Left renal cortex interstitium (tissue), 4 donors: ENCODE measurements around the gene OR5H6. TPM values are rescaled to one million over a fixed set of nuclear protein-coding genes. Genes with fewer than 3 reads are reported as not detected.

Experiments used
- polyA plus RNA-seq, 4 donors: library from polyadenylated mRNA; unstranded; fragments of 120-200 nt; gene quantifications; one replicate each; pipeline ENCODE4 v1.2.1, GENCODE V29; 2013; ENCODE audit not compliant: insufficient read length in 4 of 4

Gene OR5H6
- polyA plus RNA-seq, 4 donors, result not detected

Other genes starting within 250 kb of the OR5H6 start
- gene GABRR3, start 228.9 kb upstream of the OR5H6 start, polyA plus RNA-seq, result under 1 TPM in 1 of 4 donors, not detected in 3; 0.11 TPM
- not detected for gene OR5AC2, start 177.1 kb upstream of the OR5H6 start, polyA plus RNA-seq
- under 1 TPM in 2 of 4 donors, not detected in 2; 0.03 to 0.05 TPM for gene OR5H1, start 133.5 kb upstream of the OR5H6 start, polyA plus RNA-seq
- gene OR5H14, start 116.8 kb upstream of the OR5H6 start, polyA plus RNA-seq, result under 1 TPM in 1 of 4 donors, not detected in 3; 0.05 TPM
- gene OR5H15, start 97.5 kb upstream of the OR5H6 start, polyA plus RNA-seq, result not detected
- gene OR5H2, start 18.3 kb downstream of the OR5H6 start, polyA plus RNA-seq, result not detected
- gene OR5K4, start 89.6 kb downstream of the OR5H6 start, polyA plus RNA-seq, result not detected
- not detected for gene OR5K3, start 126.4 kb downstream of the OR5H6 start, polyA plus RNA-seq
- gene OR5K1, start 199.0 kb downstream of the OR5H6 start, polyA plus RNA-seq, result not detected
- under 1 TPM in 3 of 4 donors, not detected in 1; 0.16 to 0.98 (median 0.18) TPM for gene OR5K2, start 233.4 kb downstream of the OR5H6 start, polyA plus RNA-seq